Thymus (tissue), 14 donors: ENCODE measurements around the gene NDUFA11. TPM values are rescaled to one million over a fixed set of nuclear protein-coding genes. Genes with fewer than 3 reads are reported as not detected.
A peak's percentile ranks its signal among the peaks of the same experiment; 100 is the strongest.

ENCODE experiments used
- DNase-seq, 9 donors: peaks; one replicate each; pipeline ENCODE4 v3.0.0-alpha.2; 2013; ENCODE audit warnings: low spot score in 9 of 9, low read depth in 6 of 9, missing footprints in 1 of 9
- H3K27ac ChIP-seq, 2 donors: one replicate each; pipeline ENCODE4 v1.5.1; 2013; ENCODE audit warnings: control low read depth in 1 of 2, low read depth in 1 of 2, low read length in 1 of 2, mild to moderate bottlenecking in 1 of 2, moderate library complexity in 1 of 2
- H3K27me3 ChIP-seq, 2 donors: one replicate each; pipeline ENCODE4 v1.5.1; 2013; ENCODE audit warnings: low read length in 1 of 2; ENCODE audit not compliant: control insufficient read depth in 2 of 2, insufficient read depth in 1 of 2
- H3K36me3 ChIP-seq, 2 donors: one replicate each; pipeline ENCODE4 v1.5.1; 2013; ENCODE audit warnings: low read length in 1 of 2, mild to moderate bottlenecking in 1 of 2, moderate library complexity in 1 of 2; ENCODE audit not compliant: control insufficient read depth in 2 of 2, insufficient read depth in 2 of 2
- H3K4me1 ChIP-seq, 2 donors: one replicate each; pipeline ENCODE4 v1.5.1; 2013; ENCODE audit warnings: low read length in 2 of 2; ENCODE audit not compliant: control insufficient read depth in 2 of 2, insufficient read depth in 2 of 2
- H3K4me3 ChIP-seq, 2 donors: one replicate each; pipeline ENCODE4 v1.5.1; 2013; ENCODE audit warnings: low read length in 2 of 2, control low read depth in 1 of 2, mild to moderate bottlenecking in 1 of 2
- H3K9me3 ChIP-seq, 2 donors: one replicate each; pipeline ENCODE4 v1.5.1; 2013; ENCODE audit warnings: low read length in 1 of 2, mild to moderate bottlenecking in 1 of 2; ENCODE audit not compliant: control insufficient read depth in 2 of 2, insufficient read depth in 1 of 2
- WGBS: extraction: QIAGEN DNeasy Blood & Tissue Kit; methylation state at CpG from one replicate; pipeline ENCODE4 v1.1.7; 2013; 5-methylcytosine and 5-hydroxymethylcytosine counted together
- long read RNA-seq, 10 donors: transcript quantifications; one replicate each; lab custom pipeline, GENCODE V29; 2026
- polyA plus RNA-seq: library from polyadenylated mRNA; stranded (reverse); fragments of 200-250 nt; gene quantifications from one replicate; pipeline ENCODE4 v1.2.3, GENCODE V29; 2013
- total RNA-seq: library from RNA; stranded (reverse); fragments of 120-200 nt; gene quantifications from one replicate; pipeline ENCODE4 v1.2.4, GENCODE V29; 2013
- donor health status: healthy.

Gene NDUFA11
- total RNA-seq (218 TPM), polyA plus RNA-seq (292 TPM)
- long read RNA-seq, donor 1, transcript NDUFA11-201 (4 exons, 539 nt), result major isoform, 22 of 24 reads
- long read RNA-seq, donor 1, partial matches to known transcripts, result 0 of 24 reads
- long read RNA-seq, donor 1, other reads (novel, unspliced or antisense), result 0 of 24 reads
- long read RNA-seq, donor 2, transcript NDUFA11-206 (5 exons, 657 nt), result minor isoform, 5 of 224 reads
- long read RNA-seq, donor 2, transcript NDUFA11-205 (3 exons, 2,154 nt), result minor isoform, 8 of 224 reads
- long read RNA-seq, donor 2, transcript NDUFA11-201 (4 exons, 539 nt), result major isoform, 208 of 224 reads
- long read RNA-seq, donor 2, partial matches to known transcripts, result 0 of 224 reads
- long read RNA-seq, donor 2, other reads (novel, unspliced or antisense), result 0 of 224 reads
- long read RNA-seq, donor 3, transcript NDUFA11-205 (3 exons, 2,154 nt), result minor isoform, 8 of 379 reads
- long read RNA-seq, donor 3, transcript NDUFA11-201 (4 exons, 539 nt), result major isoform, 353 of 379 reads
- long read RNA-seq, donor 3, partial matches to known transcripts, result 0 of 379 reads
- long read RNA-seq, donor 3, other reads (novel, unspliced or antisense), result 10 of 379 reads
- long read RNA-seq, donor 4, transcript NDUFA11-201 (4 exons, 539 nt), result major isoform, 100 of 112 reads
- long read RNA-seq, donor 4, transcript NDUFA11-204 (2 exons, 403 nt), result minor isoform, 5 of 112 reads
- long read RNA-seq, donor 4, transcript NDUFA11-205 (3 exons, 2,154 nt), result minor isoform, 6 of 112 reads
- long read RNA-seq, donor 4, partial matches to known transcripts, result 0 of 112 reads
- long read RNA-seq, donor 4, other reads (novel, unspliced or antisense), result 0 of 112 reads
- long read RNA-seq, donor 5, transcript NDUFA11-204 (2 exons, 403 nt), result minor isoform, 10 of 411 reads
- long read RNA-seq, donor 5, transcript NDUFA11-201 (4 exons, 539 nt), result major isoform, 369 of 411 reads
- long read RNA-seq, donor 5, transcript NDUFA11-205 (3 exons, 2,154 nt), result minor isoform, 17 of 411 reads
- long read RNA-seq, donor 5, partial matches to known transcripts, result 13 of 411 reads
- long read RNA-seq, donor 5, other reads (novel, unspliced or antisense), result 0 of 411 reads
- long read RNA-seq, donor 6, transcript NDUFA11-201 (4 exons, 539 nt), result major isoform, 111 of 127 reads
- long read RNA-seq, donor 6, transcript NDUFA11-205 (3 exons, 2,154 nt), result minor isoform, 5 of 127 reads
- long read RNA-seq, donor 6, partial matches to known transcripts, result 7 of 127 reads
- long read RNA-seq, donor 6, other reads (novel, unspliced or antisense), result 0 of 127 reads
- long read RNA-seq, donor 7, transcript NDUFA11-206 (5 exons, 657 nt), result minor isoform, 8 of 164 reads
- long read RNA-seq, donor 7, transcript NDUFA11-201 (4 exons, 539 nt), result major isoform, 152 of 164 reads
- long read RNA-seq, donor 7, partial matches to known transcripts, result 0 of 164 reads
- long read RNA-seq, donor 7, other reads (novel, unspliced or antisense), result 0 of 164 reads
- long read RNA-seq, donor 8, transcript NDUFA11-201 (4 exons, 539 nt), result major isoform, 34 of 37 reads
- long read RNA-seq, donor 8, partial matches to known transcripts, result 0 of 37 reads
- long read RNA-seq, donor 8, other reads (novel, unspliced or antisense), result 0 of 37 reads
- long read RNA-seq, donor 9, transcript NDUFA11-201 (4 exons, 539 nt), result major isoform, 121 of 127 reads
- long read RNA-seq, donor 9, partial matches to known transcripts, result 0 of 127 reads
- long read RNA-seq, donor 9, other reads (novel, unspliced or antisense), result 0 of 127 reads
- long read RNA-seq, donor 10, transcript NDUFA11-205 (3 exons, 2,154 nt), result minor isoform, 6 of 153 reads
- long read RNA-seq, donor 10, transcript NDUFA11-201 (4 exons, 539 nt), result major isoform, 144 of 153 reads
- long read RNA-seq, donor 10, partial matches to known transcripts, result 0 of 153 reads
- long read RNA-seq, donor 10, other reads (novel, unspliced or antisense), result 0 of 153 reads

DNA sequence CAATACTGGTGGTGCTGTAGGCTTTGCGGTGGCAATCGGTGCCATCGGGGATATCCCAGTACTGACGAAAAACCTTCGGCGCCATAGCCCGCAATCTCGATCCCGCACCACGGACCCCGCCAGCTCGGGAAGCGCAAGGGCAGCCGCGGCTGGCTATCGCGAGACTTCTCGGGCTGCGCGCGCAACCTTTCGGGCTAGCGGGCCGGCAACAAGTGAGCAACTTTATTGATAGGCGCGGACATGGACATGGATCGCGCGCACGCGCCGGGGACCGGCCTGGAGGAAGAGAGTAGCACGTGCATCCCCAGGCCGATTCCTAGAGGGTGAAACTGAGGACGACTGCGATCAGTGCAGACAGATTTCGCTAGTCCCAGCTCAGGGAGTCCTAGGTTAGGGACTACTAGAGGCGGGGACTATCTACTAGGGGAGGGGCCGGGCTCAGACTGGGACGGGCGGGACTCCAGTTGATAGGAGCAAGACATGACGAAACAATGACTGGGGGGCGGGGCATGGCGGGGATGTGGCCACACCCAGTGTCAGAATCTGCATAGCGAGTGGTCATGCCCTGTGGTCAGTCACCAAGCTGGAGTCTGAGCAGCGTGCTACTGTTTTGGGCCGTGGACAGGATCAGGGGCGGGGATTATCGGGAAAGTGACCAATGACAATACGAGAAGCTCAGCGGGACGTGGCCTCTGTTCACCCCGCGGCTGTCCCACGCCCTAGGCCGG, at the start of gene NDUFA11:
Gene NDUFA11 (minus strand): TSS at position 167 of the 728 bp plus-strand sequence. CDS start 82 bp downstream, at position 85.
- H3K27ac ChIP-seq, result peak within 1 kb of the TSS; percentile 94 to 95
- H3K4me3 ChIP-seq, result peak within 1 kb of the TSS; percentile 88 to 92
- H3K27me3 ChIP-seq, result no peaks in the 10 kb centered on the region
- peaks cover 16 to 20% of the 10 kb centered on the region in 2 donors for H3K4me1 ChIP-seq
- no peaks in the 10 kb centered on the region for H3K9me3 ChIP-seq
- DNase-seq, result peak; percentile 89 to 97 (median 94)
- peaks cover 6 to 9% of the 10 kb centered on the region in 2 donors for H3K36me3 ChIP-seq
- WGBS, result under 1% methylated on average over 57 of the region's 57 CpGs

DNA sequence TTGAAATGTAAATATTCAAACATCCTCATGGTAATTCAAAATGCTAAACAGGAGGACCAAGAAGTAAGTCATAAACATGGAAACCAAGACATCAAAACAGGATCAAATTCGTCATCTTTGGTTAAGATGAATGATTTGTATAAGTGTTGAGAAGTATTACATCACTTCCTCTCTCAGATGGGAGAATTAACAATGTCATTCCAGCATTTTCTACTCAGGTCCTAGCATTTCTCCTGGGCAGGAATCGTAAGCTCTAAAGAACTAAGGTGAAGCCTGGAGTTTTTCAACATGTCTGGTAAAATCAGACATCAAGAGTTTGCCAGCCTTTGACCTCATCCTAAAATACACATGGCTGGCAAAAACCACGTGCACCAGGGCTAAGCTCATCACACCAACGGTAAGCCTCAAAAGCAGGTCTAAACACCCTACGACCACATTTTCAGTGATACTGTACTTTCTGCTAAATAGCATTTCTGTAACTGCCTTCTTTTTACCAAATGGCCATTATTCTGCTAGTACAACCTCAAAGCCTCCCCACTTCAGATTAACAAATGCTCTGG, 49.5 kb upstream of the NDUFA11 start:
- Histone ChIP-seq H3K36me3 (peaks cover 3 to 24% of the 10 kb centered on the region in 2 donors), H3K27me3 (no peaks in the 10 kb centered on the region), H3K4me1 (peaks cover 67 to 86% of the 10 kb centered on the region in 2 donors), H3K27ac (peak overlapping the region; percentile 48 to 61), H3K4me3 (no peak overlapping the region), H3K9me3 (no peaks in the 10 kb centered on the region)
- WGBS, result 41% methylated on average over 5 of the region's 5 CpGs
- DNase-seq, result no peak

DNA sequence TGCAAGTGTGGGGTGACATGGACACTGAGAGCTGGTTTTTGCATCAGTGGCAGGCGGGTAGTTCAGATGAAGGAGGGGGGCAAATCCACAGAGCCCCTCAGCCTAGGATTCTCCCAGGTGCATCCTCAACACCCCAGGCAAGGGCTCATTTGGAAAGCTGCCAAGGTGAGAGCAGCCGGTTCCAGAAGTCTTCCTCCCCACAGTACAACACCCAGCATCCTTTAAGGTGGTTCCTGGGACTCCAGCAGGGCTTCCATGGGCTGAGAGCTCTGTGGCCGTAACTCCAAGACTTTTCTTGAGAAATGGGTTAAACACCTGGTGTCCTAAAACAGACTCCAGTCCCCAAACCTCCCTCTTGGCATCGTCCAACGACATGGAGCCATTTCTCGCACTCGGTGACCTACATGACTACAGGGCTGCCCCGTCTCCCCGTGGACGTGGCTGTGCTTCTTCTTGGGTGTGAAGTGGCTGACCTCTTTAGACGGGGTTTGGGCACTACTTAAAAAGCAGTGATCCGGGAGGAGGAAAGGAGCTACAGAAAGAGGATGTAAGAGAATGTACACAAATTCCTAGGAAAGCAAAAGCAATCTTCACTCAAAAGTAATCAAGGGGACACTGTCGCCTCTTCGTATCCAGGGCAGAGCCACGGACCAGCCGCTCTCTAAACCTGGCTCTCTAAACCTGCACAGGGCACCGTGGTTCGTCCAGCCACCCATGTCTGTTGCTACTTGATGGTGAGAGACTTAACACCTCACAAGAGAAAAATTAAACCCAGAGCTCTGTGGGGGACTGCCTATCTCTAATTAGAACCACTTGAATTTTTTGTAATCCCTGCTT, 48.8 kb upstream of the NDUFA11 start:
- H3K27ac ChIP-seq, result no peak overlapping the region
- H3K9me3 ChIP-seq, result no peaks in the 10 kb centered on the region
- peaks cover 3 to 28% of the 10 kb centered on the region in 2 donors for H3K36me3 ChIP-seq
- no peaks in the 10 kb centered on the region for H3K27me3 ChIP-seq
- WGBS, result 85% methylated on average over 18 of the region's 18 CpGs
- no peak overlapping the region for H3K4me3 ChIP-seq
- DNase-seq, result no peak
- H3K4me1 ChIP-seq, result peaks cover 73 to 86% of the 10 kb centered on the region in 2 donors

DNA sequence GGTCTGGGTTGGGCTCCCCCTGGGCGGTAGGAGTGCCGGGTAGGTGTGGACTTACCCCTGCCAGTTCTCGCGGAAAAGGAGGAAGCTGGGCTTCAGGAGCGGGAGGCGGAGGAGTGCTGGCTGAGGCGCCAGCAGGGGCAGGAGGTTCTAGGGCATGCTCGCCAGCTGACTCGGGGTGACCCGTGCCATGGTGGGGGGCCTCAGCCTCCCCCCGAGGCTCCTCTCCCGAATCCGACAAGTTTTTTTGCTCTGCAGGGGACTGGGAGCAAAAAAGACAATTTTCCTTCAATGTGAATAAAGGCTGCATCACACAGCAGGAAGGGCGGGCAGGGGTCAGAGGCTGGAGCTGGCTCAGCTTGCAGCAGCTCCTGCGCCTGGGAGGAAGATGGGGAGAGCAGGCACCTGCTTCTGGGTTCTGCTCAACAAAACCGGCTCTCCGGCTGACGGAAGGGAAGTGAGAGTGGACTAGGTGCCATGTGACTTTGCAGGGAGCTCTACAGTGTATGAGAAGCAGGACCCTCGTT, 47.8 kb upstream of the NDUFA11 start:
- H3K27ac ChIP-seq, result no peak overlapping the region
- H3K27me3 ChIP-seq, result no peaks in the 10 kb centered on the region
- no peak overlapping the region for H3K4me3 ChIP-seq
- H3K4me1 ChIP-seq, result peaks cover 78 to 89% of the 10 kb centered on the region in 2 donors
- DNase-seq, result no peak
- 56% methylated on average over 19 of the region's 19 CpGs for WGBS
- H3K36me3 ChIP-seq, result peaks cover under 1 to 27% of the 10 kb centered on the region in 2 donors
- no peaks in the 10 kb centered on the region for H3K9me3 ChIP-seq

DNA sequence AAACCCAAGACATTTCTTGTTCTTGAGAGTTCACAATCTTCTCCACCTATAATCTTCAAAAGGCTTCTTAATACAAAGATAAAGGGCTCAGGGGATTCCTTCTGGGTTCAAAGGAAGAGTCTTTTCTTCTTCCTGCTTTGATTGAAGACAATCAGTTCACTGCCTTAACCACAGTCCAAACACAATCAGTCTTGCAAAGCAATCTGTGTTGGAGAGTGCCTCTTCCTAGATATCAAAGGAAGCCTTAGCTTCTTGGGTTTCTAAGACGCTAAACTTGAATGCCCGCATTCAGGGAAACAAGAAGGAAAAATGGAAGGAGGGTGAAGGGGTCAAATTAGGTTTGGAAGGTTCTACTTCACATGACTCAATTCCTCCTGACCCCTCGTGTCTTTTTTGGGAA, 47.2 kb upstream of the NDUFA11 start:
- Histone ChIP-seq H3K36me3 (peaks cover 7 to 30% of the 10 kb centered on the region in 2 donors), H3K4me3 (no peak overlapping the region), H3K4me1 (peaks cover 80 to 91% of the 10 kb centered on the region in 2 donors), H3K9me3 (no peaks in the 10 kb centered on the region), H3K27me3 (no peaks in the 10 kb centered on the region), H3K27ac (peak overlapping the region in 1 of 2 donors; percentile 98)
- peak in 1 of 9 donors; percentile 43 for DNase-seq
- WGBS, result 76% methylated on average over 3 of the region's 3 CpGs

DNA sequence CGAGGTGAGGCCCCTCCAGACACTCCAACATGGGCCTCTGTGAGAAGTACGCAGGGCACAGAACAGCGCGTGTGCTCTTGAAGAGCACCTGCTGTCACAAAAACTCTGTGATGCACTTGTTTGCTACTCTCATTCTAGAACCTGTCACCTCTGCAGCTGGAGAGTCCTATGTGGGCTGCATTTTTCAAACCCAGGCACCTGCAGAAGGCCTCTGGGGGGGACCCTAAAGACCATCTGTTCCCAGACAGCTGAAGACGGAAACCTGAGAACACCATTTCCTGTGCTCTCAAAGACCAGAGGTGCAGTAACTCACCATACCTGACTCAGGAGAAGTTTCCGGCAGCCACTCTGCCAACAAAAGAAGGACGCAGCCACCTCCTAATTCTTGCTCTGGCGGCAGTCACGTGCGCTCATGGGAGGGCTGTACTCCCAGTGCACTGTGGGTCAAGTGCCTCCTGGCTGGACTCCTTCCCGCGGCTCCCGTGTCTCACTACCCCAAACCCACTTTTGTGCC, 46.3 kb upstream of the NDUFA11 start:
- DNase-seq, result peak; percentile 73 to 96 (median 87)
- Histone ChIP-seq H3K4me3 (peak overlapping the region in 1 of 2 donors; percentile 2), H3K27ac (peak overlapping the region; percentile 85 to 98), H3K4me1 (peaks cover 80 to 88% of the 10 kb centered on the region in 2 donors), H3K36me3 (peaks cover 9 to 35% of the 10 kb centered on the region in 2 donors), H3K9me3 (no peaks in the 10 kb centered on the region), H3K27me3 (no peaks in the 10 kb centered on the region)
- WGBS, result 9% methylated on average over 13 of the region's 13 CpGs
